Endothelial cell of umbilical vein (primary cell): ENCODE results near the gene FHDC1. TPM values are rescaled to one million over a fixed set of nuclear protein-coding genes. Genes with fewer than 3 reads are reported as not detected.

Experiments used
- BruUV-seq: library from RNA; stranded (reverse); fragments of 400-500 nt; replicated peaks from 2 replicates; lab custom pipeline; 2021; lab: Mats Ljungman, UMichigan
- CTCF ChIA-PET: fragments of 300-600, 350-600 bp; sonication (Branson Sonifier 250); formaldehyde crosslinking; loops from one replicate; lab custom pipeline; 2021; ENCODE audit warnings: antibody characterized with exemption, inconsistent platforms; lab: Charles Lee
- POLR2A ChIA-PET: fragments of 300-600, 350-600 bp; sonication (Branson Sonifier 250); formaldehyde crosslinking; loops from one replicate; lab custom pipeline; 2021; ENCODE audit warnings: antibody characterized with exemption, inconsistent platforms; lab: Charles Lee
- DNase-seq: peaks from one replicate; pipeline ENCODE4 v3.0.0-alpha.2; 2011; ENCODE audit warnings: low read depth, low spot score
- FAIRE-seq: peaks from 2 replicates; lab custom pipeline; 2011; peaks lifted over from hg19 to GRCh38; lab: Jason Lieb, UNC
- H2AFZ ChIP-seq: 2 replicates; pipeline ENCODE4 v1.6.0; 2012; ENCODE audit warnings: low read depth, low read length, control low read depth, inconsistent platforms
- H3K27ac ChIP-seq: 2 replicates; pipeline ENCODE4 v1.5.1; 2011; ENCODE audit warnings: low read depth, mild to moderate bottlenecking, control low read depth, low read length, moderate library complexity; ENCODE audit not compliant: insufficient read depth
- H3K27me3 ChIP-seq, 2 experiments: 2 replicates each; pipeline versions ENCODE4 v1.6.0 to v1.6.1; 2011; ENCODE audit warnings: low read length in 2 of 2, mixed read lengths in 1 of 2; ENCODE audit not compliant: control insufficient read depth in 2 of 2, insufficient read depth in 2 of 2
- H3K36me3 ChIP-seq, 2 experiments: 2 replicates in 1 of 2; 3 replicates in 1 of 2; pipeline ENCODE4 v1.5.1; 2011; ENCODE audit warnings: low read length in 2 of 2, mild to moderate bottlenecking in 1 of 2, moderate library complexity in 1 of 2; ENCODE audit not compliant: control insufficient read depth in 2 of 2, insufficient read depth in 2 of 2; ENCODE audit errors: extremely low read depth in 1 of 2
- H3K4me1 ChIP-seq: 3 replicates; pipeline ENCODE4 v1.5.1; 2011; ENCODE audit warnings: mild to moderate bottlenecking, low read length; ENCODE audit not compliant: control insufficient read depth, insufficient read depth; ENCODE audit errors: extremely low read depth
- H3K4me2 ChIP-seq: 2 replicates; pipeline ENCODE4 v1.6.1; 2011; ENCODE audit warnings: low read length, control low read depth, mixed read lengths; ENCODE audit not compliant: insufficient read depth
- H3K4me3 ChIP-seq, 3 experiments: fragments of 200-600 bp in 1 of 3; sonication (generic), shearing (Covaris generic) in 1 of 3; replicated peaks in 1 of 3; 2 replicates each; pipeline ENCODE4 v1.5.1; 2011 to 2016; ENCODE audit warnings: control low read depth in 3 of 3, low read length in 3 of 3, mild to moderate bottlenecking in 2 of 3, inconsistent platforms in 1 of 3, low read depth in 1 of 3, moderate library complexity in 1 of 3; ENCODE audit not compliant: insufficient read depth in 1 of 3
- H3K79me2 ChIP-seq: 2 replicates; pipeline ENCODE4 v1.6.0; 2012; ENCODE audit warnings: low read length, inconsistent platforms; ENCODE audit not compliant: control insufficient read depth, insufficient read depth
- H3K9ac ChIP-seq: replicated peaks from 2 replicates; pipeline ENCODE3; 2011; ENCODE audit warnings: low read length, control low read depth; ENCODE audit not compliant: insufficient read depth; ENCODE audit errors: extremely low read depth
- H3K9me1 ChIP-seq: replicated peaks from 3 replicates; pipeline ENCODE4 v1.6.0; 2011; ENCODE audit warnings: mild to moderate bottlenecking, low read length; ENCODE audit not compliant: control insufficient read depth, insufficient read depth; ENCODE audit errors: extremely low read depth
- H3K9me3 ChIP-seq: replicated peaks from 2 replicates; pipeline ENCODE4 v1.5.1; 2012; ENCODE audit warnings: low read length, inconsistent platforms; ENCODE audit not compliant: control insufficient read depth, insufficient read depth
- H4K20me1 ChIP-seq: replicated peaks from 2 replicates; pipeline ENCODE3; 2011; ENCODE audit warnings: mild to moderate bottlenecking, low read length; ENCODE audit not compliant: control insufficient read depth, insufficient read depth; ENCODE audit errors: extremely low read depth
- EZH2 ChIP-seq: IDR thresholded peaks from 2 replicates; pipeline ENCODE4 v1.6.1; 2012; ENCODE audit warnings: borderline replicate concordance, low read depth, mild to moderate bottlenecking, moderate library complexity, low read length, inconsistent platforms; ENCODE audit not compliant: severe bottlenecking
- FOS ChIP-seq: IDR thresholded peaks from 2 replicates; pipeline ENCODE4 v1.6.1; 2011; ENCODE audit warnings: mild to moderate bottlenecking, low read length, moderate library complexity, borderline replicate concordance; ENCODE audit not compliant: insufficient read depth
- GATA2 ChIP-seq: IDR thresholded peaks from 2 replicates; pipeline ENCODE4 v1.7.0; 2011; ENCODE audit warnings: low read depth, mild to moderate bottlenecking, moderate library complexity, mixed read lengths, low read length; ENCODE audit not compliant: insufficient read length, insufficient read depth
- JUN ChIP-seq: IDR thresholded peaks from 2 replicates; pipeline ENCODE4 v1.6.1; 2011; ENCODE audit warnings: borderline replicate concordance, low read depth; ENCODE audit not compliant: insufficient read length, insufficient read depth
- MYC ChIP-seq: IDR thresholded peaks from one replicate; pipeline ENCODE4 v1.6.1; 2011; ENCODE audit warnings: mild to moderate bottlenecking, low read depth, low read length
- POLR2A ChIP-seq: IDR thresholded peaks from 2 replicates; pipeline ENCODE4 v1.6.1; 2012; ENCODE audit warnings: low read depth, mild to moderate bottlenecking, control low read depth, low read length
- POLR2AphosphoS5 ChIP-seq: IDR thresholded peaks from 2 replicates; pipeline ENCODE4 v1.6.1; 2012; ENCODE audit warnings: low read depth, mild to moderate bottlenecking, control low read depth, low read length, moderate library complexity; ENCODE audit not compliant: insufficient read depth
- dilution Hi-C: fragments of 300-500 bp; cut with MboI; formaldehyde crosslinking; loops from one replicate; pipeline ENCODE4 v1.15.0; 2019; ENCODE audit warnings: low sequenced_read_pairs; ENCODE audit not compliant: extremely low pct_ligation_motif_present
- intact Hi-C: fragments of 100-400 bp; cut with micrococcal nuclease; formaldehyde crosslinking; loops from one replicate; pipeline ENCODE4 v1.10.0; 2022
- polyA plus RNA-seq, 4 experiments: library from polyadenylated mRNA; depleted of rRNA in 3 of 4; stranded (reverse) in 3 of 4; unstranded in 1 of 4; fragments of >200 nt; gene quantifications; 2 replicates each; pipeline versions ENCODE4 v1.2.1 to v1.2.3, GENCODE V29; 2011 to 2012; ENCODE audit warnings: missing spikeins in 1 of 4
- total RNA-seq: library from RNA; stranded (reverse); gene quantifications from 2 replicates; pipeline ENCODE4 v1.2.3, GENCODE V29; 2021
- TF ChIP-seq, protein P1 (sequence below): IDR thresholded peaks from 2 replicates; pipeline ENCODE4 v1.6.1; 2011; ENCODE audit not compliant: insufficient read depth, insufficient read length
- TF ChIP-seq, protein P2 (sequence below), 2 donors: IDR thresholded peaks; 1 replicate in 1 of 2; 2 replicates in 1 of 2; pipeline ENCODE4 v1.5.1; 2011; ENCODE audit warnings: low read length in 2 of 2, mild to moderate bottlenecking in 2 of 2, moderate library complexity in 2 of 2, control low read depth in 1 of 2, inconsistent platforms in 1 of 2, low read depth in 1 of 2; ENCODE audit not compliant: insufficient read depth in 1 of 2; ENCODE audit errors: extremely low read depth in 1 of 2

FHDC1 gene
- total and polyA plus RNA-seq, 2 donors (not counting 3 experiments of a cell fraction or from before 2014, with no cell fraction given) = 0.03 to 0.18 TPM

DNA sequence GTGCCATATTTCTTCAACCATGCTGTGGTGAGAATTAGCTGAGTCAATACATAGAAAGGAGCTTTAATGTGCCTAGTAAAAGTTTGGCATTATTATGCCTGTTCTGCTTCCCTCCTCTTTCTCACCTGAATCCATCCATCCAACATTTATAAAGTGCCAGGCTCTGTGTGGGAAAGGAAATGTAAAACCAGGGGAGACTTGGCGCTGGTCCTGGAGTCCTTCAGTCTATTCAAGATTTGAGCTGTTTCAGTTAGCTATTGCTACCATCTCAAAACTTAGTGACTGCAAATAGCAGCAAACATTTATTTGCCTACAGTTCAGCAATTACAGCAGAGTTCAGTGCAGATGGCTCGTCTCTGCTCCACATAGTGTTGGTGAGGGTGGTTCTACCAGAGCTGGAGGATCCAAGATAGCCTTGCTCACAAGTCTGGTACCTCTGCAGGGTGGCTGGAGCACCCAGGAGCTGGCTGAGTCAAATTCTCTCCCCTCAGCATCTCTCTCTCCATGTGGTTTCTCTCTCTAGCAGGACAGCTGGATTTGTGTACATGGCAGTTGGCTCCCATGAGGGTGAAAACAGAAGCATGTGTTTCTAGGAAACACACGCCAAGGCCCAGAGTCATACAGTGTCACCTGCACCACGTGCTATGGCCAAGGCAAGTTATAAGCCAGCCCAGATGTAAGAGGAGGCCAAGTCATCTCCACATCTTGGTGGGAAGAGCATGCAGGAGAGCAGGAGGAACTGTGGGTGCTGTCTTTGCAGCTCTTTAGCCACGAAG, 77.3 kb downstream of the FHDC1 start:
- Histone ChIP-seq H3K9me1 (no peaks in the 10 kb centered on the region), H3K36me3 (no peaks in the 10 kb centered on the region), H3K4me3 (no peak overlapping the region), H3K4me2 (no peak overlapping the region), H3K27me3 (no peaks in the 10 kb centered on the region), H3K27ac (no peak overlapping the region), H4K20me1 (no peaks in the 10 kb centered on the region), H2AFZ (no peak overlapping the region), H3K4me1 (no peaks in the 10 kb centered on the region), H3K9me3 (no peaks in the 10 kb centered on the region), H3K9ac (no peak overlapping the region), H3K79me2 (no peaks in the 10 kb centered on the region)
- TF ChIP-seq, protein P1, sequence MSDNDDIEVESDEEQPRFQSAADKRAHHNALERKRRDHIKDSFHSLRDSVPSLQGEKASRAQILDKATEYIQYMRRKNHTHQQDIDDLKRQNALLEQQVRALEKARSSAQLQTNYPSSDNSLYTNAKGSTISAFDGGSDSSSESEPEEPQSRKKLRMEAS = no peak
- no peak for TF ChIP-seq POLR2AphosphoS5
- TF ChIP-seq, protein P2, sequence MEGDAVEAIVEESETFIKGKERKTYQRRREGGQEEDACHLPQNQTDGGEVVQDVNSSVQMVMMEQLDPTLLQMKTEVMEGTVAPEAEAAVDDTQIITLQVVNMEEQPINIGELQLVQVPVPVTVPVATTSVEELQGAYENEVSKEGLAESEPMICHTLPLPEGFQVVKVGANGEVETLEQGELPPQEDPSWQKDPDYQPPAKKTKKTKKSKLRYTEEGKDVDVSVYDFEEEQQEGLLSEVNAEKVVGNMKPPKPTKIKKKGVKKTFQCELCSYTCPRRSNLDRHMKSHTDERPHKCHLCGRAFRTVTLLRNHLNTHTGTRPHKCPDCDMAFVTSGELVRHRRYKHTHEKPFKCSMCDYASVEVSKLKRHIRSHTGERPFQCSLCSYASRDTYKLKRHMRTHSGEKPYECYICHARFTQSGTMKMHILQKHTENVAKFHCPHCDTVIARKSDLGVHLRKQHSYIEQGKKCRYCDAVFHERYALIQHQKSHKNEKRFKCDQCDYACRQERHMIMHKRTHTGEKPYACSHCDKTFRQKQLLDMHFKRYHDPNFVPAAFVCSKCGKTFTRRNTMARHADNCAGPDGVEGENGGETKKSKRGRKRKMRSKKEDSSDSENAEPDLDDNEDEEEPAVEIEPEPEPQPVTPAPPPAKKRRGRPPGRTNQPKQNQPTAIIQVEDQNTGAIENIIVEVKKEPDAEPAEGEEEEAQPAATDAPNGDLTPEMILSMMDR (IDR thresholded peaks at IDR 0.05; ENCODE audit: extremely low read depth in 1 of 2, insufficient read depth in 1 of 2, low read depth in 1 of 2, low read length in 2 of 2) = no peak
- no peak for TF ChIP-seq MYC
- TF ChIP-seq FOS = no peak
- no peak for TF ChIP-seq GATA2
- TF ChIP-seq EZH2 = no peak
- no peak for TF ChIP-seq JUN
- TF ChIP-seq POLR2A = no peak
- DNase-seq (no peak), FAIRE-seq (no peak)
- intact Hi-C loops = no loop called here
- no TSS peak for BruUV-seq
- POLR2A ChIA-PET = no interaction called here
- CTCF ChIA-PET = no interaction called here
- dilution Hi-C loops = no loop called here
